GM19463 (cell line): ENCODE measurements around the gene TXNDC8.
"Not testable (repeated sequence)": the region's sequence is repeated elsewhere in the genome, so short reads cannot be mapped to it uniquely, and the experiment has no call there.

Experiments
- ATAC-seq: cut with Tn5 transposase; IDR thresholded peaks from one replicate; pipeline ENCODE4 v1.9.1; 2021; ENCODE audit warnings: mild to moderate bottlenecking, moderate library complexity; ENCODE audit not compliant: unreplicated experiment

TXNDC8 gene

GRCh38 chr9:110328763-110329162 lies 8.9 kb downstream of the TXNDC8 start:
- no peak for ATAC-seq

- ATAC-seq, result no peak
These were observed 9.9 kb downstream of the TXNDC8 start for GRCh38 chr9:110327716-110328115.

- no peak for ATAC-seq
These were observed 13.8 kb downstream of the TXNDC8 start for GRCh38 chr9:110323818-110324217.

- no peak for ATAC-seq
These were observed 16.8 kb downstream of the TXNDC8 start for GRCh38 chr9:110320651-110321445.

GRCh38 chr9:110319781-110320492 lies 17.7 kb downstream of the TXNDC8 start:
- no peak for ATAC-seq

- no peak for ATAC-seq
These were observed 19.8 kb downstream of the TXNDC8 start for GRCh38 chr9:110317911-110318310.

- ATAC-seq, result peak; percentile 90
These were observed 21.2 kb downstream of the TXNDC8 start for GRCh38 chr9:110316261-110317075.

- not testable (repeated sequence) for ATAC-seq
These were observed 25.7 kb downstream of the TXNDC8 start for GRCh38 chr9:110311978-110312377.

- ATAC-seq, result no peak
These were observed 28.0 kb downstream of the TXNDC8 start for GRCh38 chr9:110309681-110310080.

- ATAC-seq, result no peak
These were observed 29.0 kb downstream of the TXNDC8 start for GRCh38 chr9:110308633-110309038.

GRCh38 chr9:110307191-110307590 lies 30.5 kb downstream of the TXNDC8 start:
- no peak for ATAC-seq

GRCh38 chr9:110303133-110303532 lies 34.5 kb downstream of the TXNDC8 start:
- no peak for ATAC-seq

- no peak for ATAC-seq
These were observed 39.5 kb downstream of the TXNDC8 start for GRCh38 chr9:110298043-110298605.

- ATAC-seq, result no peak
These were observed 44.4 kb downstream of the TXNDC8 start for GRCh38 chr9:110293248-110293647.

GRCh38 chr9:110291921-110292557 lies 45.6 kb downstream of the TXNDC8 start:
- ATAC-seq, result no peak

GRCh38 chr9:110290001-110290400 lies 47.7 kb downstream of the TXNDC8 start:
- ATAC-seq, result no peak

GRCh38 chr9:110288503-110288902 lies 49.2 kb downstream of the TXNDC8 start:
- ATAC-seq, result no peak

GRCh38 chr9:110287289-110287680 lies 50.4 kb downstream of the TXNDC8 start:
- ATAC-seq, result no peak

GRCh38 chr9:110284211-110284844 lies 53.3 kb downstream of the TXNDC8 start:
- ATAC-seq, result peak; percentile 24

- peak; percentile 43 for ATAC-seq
These were observed 53.9 kb downstream of the TXNDC8 start for GRCh38 chr9:110283751-110284150.
